Epithelial cell of proximal tubule (primary cell): Measurements from ENCODE around the gene SH3BGR. TPM values are rescaled to one million over a fixed set of nuclear protein-coding genes. Genes with fewer than 3 reads are reported as not detected.

ENCODE experiments used
- DNase-seq: peaks from one replicate; pipeline ENCODE4 v3.0.0-alpha.2; 2011; ENCODE audit warnings: low read depth
- H3K4me3 ChIP-seq: 2 replicates; pipeline ENCODE4 v1.5.1; 2011; ENCODE audit warnings: low read depth, mild to moderate bottlenecking, low read length
- total RNA-seq: library from RNA; depleted of rRNA; stranded (reverse); fragments of >200 nt; gene quantifications from 2 replicates; pipeline ENCODE4 v1.2.3, GENCODE V29; 2015
- TF ChIP-seq, protein P1 (sequence below): conservative IDR thresholded peaks from 2 replicates; pipeline ENCODE4 v1.5.1; 2012; ENCODE audit warnings: low read depth, mild to moderate bottlenecking, low read length

SH3BGR gene
- total RNA-seq, 1 donor from 2014 or later: 0.63 TPM

DNA sequence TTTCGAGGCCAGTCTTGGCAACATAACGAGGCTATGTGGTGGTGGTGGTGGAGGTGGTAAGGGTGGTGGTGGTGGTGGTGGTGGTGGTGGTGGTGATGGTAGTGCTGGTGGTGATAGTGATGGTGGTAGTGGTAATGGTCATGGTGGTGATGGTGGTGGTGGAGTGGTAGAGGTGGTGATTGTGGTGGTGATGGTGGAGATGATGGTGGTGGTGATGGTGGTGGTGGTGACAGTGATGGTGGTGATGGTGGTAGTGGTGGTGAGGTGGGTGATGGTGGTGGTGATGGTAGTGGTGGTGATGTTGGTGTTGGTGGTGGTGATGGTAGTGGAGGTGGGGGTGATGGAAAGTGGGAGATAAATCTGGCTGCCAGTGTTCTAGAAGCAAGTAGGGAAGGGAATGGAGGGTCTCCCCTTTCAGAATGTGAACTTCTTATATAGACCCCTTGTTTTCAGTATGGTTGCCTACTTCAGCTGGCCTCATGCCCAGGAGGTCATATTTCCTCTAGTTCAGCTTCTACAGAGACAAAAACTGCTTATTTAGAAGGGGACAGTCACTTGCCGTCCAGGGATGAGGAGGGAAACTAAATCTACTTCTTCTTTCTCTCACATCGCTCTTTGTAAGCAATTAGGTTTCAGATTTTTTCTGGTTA is 27.5 kb downstream of the SH3BGR start:
- DNase-seq: no peak
- H3K4me3 ChIP-seq: no peak overlapping the region
- TF ChIP-seq, protein P1, sequence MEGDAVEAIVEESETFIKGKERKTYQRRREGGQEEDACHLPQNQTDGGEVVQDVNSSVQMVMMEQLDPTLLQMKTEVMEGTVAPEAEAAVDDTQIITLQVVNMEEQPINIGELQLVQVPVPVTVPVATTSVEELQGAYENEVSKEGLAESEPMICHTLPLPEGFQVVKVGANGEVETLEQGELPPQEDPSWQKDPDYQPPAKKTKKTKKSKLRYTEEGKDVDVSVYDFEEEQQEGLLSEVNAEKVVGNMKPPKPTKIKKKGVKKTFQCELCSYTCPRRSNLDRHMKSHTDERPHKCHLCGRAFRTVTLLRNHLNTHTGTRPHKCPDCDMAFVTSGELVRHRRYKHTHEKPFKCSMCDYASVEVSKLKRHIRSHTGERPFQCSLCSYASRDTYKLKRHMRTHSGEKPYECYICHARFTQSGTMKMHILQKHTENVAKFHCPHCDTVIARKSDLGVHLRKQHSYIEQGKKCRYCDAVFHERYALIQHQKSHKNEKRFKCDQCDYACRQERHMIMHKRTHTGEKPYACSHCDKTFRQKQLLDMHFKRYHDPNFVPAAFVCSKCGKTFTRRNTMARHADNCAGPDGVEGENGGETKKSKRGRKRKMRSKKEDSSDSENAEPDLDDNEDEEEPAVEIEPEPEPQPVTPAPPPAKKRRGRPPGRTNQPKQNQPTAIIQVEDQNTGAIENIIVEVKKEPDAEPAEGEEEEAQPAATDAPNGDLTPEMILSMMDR: no peak

DNA sequence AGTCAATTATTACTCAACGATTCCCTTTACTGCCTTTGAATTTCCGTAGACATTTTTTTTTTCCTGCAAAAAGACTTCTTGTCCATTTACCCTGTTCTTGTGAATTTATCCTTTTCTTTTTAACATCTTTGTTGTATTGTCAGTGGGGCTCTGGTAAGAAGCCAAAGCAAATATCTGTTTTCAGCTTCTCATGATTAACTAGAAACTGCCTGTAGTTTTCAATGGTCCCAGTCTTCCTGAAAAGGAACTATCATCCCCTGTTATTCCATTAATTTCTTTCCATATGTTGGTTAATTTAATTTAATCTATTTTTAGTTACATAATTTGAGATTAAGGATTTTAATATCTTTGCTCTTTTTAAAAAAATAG is 28.0 kb downstream of the SH3BGR start:
- TF ChIP-seq, protein P1: no peak
- no peak for DNase-seq
- no peak overlapping the region for H3K4me3 ChIP-seq

DNA sequence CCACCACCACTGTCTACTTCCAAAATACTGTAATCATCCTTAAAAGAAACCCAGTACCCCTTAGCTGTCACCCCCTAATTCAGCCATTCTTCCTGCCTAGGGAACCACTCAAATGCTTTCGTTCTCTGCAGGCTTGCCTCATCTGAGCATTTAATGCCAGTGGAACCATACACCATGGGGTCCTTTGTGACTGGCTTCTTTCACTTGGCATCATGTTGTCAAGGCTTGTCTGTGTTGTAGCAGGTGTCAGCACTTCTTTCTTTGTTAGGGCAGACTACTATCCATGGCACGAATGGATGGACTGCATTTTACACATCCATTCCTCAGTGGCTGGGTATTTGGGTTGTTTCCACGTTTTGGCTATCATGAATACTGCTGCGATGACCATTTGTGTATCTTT is 28.5 kb downstream of the SH3BGR start:
- DNase-seq: no peak
- H3K4me3 ChIP-seq: no peak overlapping the region
- TF ChIP-seq, protein P1: no peak

DNA sequence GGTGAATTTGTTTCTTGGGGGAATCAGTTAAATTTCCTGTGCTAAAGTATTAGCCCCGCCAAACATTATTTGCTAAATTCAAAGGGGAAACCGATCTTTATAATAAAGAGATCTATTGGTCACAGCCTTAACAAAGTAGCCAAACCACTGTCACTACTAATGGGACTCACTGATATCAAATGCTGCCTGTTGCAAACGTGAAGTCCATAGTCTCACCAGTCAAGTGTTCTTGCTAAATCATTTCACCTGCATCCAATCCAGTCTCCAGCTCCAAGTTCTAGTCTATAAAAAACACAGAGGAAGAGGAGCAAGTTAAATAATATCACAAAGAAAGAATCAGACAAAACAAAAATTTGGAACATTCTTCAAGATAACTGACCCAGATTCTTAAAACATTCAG is 30.1 kb downstream of the SH3BGR start:
- no peak for DNase-seq
- H3K4me3 ChIP-seq: no peak overlapping the region
- TF ChIP-seq, protein P1: no peak

DNA sequence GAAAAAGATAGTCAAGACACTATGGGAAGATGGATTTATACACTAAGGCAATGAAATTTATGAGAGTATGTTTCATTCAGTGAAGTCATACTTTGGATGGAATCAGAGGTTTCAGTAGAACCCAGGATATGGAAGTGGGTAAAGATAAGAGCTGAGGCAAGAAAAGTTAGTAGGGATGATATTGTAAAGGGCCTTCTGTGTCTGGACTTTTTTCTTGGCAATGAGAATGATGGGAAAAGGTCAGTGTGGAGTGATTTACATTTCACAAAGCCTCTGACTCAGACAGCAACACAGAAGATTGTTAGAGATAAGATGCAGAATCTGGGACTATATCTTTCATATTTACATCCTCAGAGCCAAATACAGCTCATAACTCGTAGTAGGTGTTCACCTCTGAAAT is 32.1 kb downstream of the SH3BGR start:
- DNase-seq: no peak
- TF ChIP-seq, protein P1: no peak
- no peak overlapping the region for H3K4me3 ChIP-seq

DNA sequence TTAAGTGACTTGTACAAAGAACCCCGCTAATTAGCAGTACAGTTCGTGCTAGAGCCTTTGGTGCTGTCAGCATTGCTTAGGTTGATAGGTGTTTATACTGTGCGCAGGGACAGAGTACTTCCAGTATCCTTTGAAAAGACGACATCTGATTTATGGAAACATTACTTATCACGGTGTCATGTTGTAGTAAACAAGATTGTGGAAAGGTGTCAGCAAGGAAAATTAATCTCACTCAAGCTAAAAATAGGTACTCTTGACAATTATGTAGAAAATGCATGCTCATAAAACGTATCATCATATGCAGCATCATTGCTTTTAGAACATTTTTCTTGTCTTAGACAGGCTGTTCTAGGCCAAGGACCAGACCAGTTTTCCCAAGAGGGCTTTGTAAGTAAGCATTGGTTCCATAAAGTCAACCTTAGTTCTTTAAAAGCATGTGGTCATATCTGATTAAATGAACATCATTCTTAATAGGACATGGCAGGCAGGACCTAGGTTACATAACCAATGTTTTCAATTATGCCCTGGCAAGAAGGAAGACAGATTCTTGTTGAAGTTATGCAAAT is 33.0 kb downstream of the SH3BGR start:
- TF ChIP-seq, protein P1: no peak
- no peak overlapping the region for H3K4me3 ChIP-seq
- DNase-seq: no peak

DNA sequence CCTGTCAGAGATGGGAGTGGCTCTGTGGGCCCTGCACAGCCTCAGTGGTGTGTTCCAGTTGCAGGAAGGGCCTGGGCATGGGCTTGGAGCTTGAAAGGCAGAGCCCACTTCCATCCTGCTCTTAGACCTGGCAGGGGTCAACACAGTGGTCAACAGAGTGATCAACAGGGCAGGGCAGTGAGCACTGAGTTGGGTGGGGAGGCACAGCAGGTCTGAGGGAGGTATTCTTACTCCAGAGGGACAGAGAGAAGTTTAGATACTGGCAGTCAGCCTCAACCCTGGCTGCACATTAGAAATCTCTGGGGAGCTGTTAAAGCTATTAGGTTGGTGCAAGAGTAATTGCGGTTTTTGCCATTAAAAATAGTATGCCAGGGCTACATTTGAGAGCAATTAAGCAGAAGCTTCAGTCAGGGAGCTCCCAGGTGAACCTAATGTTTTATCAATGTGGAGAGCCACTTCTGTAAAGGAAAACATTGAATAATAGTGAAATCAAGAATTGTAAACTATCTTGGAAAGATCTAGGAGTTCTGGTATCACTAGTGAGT is 37.7 kb downstream of the SH3BGR start:
- no peak overlapping the region for H3K4me3 ChIP-seq
- DNase-seq: no peak
- TF ChIP-seq, protein P1: no peak
